Measurements from ENCODE around the gene ARHGAP18. TPM values are rescaled to one million over a fixed set of nuclear protein-coding genes. Genes with fewer than 3 reads are reported as not detected.

ARHGAP18 gene
- total and polyA plus RNA-seq, 4 donors = 1.6 to 8.0 (median 3.0) TPM

DNA sequence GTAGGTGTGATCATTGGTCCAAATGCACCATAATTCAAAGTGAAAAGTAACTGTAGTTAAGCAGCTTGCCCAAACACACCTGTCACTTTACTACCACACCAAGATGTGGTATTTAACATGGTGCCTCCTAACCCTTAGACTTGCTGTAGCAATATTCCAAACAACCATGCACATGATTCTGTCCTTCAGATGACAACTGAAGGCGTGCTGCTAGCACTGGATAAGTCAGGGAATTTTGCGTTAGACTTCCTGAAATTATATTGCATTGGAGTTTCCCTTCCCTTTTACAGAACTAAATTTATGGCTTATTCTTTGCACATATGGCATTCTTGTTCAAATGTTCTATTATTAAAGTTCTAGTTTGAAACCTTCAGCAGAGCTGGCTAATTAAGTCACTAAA lies 106.2 kb downstream of the ARHGAP18 start (continued):
- TF ChIP-seq JUND (IDR thresholded peaks at IDR 0.05) (no peak), NR2F2 (IDR thresholded peaks at IDR 0.05) (no peak), GABPA (IDR thresholded peaks at IDR 0.05 in 1 of 2, conservative IDR thresholded peaks at IDR 0.05 in 1 of 2) (no peak)
- TF ChIP-seq, protein P1, sequence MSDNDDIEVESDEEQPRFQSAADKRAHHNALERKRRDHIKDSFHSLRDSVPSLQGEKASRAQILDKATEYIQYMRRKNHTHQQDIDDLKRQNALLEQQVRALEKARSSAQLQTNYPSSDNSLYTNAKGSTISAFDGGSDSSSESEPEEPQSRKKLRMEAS (IDR thresholded peaks at IDR 0.05) = no peak

DNA sequence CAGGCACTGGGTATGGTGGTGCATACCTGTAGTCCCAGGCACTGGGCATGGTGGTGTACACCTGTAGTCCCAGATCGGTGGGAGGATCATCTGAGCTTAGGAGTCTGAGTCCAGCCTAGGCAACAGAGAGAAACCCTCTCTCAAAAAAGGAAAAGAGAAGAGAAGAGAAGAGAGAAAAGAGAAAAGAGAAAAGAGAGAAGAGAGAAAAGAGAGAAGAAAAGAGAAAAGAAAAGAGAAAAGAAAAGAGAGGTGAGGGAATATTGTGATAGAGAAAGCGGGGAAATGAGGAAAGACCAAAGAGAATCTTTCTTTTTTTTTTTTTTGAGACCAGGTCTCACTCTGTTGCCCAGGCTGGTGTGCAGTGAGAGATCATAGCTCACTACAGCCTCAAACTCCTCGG lies 108.7 kb downstream of the ARHGAP18 start:
- no peak overlapping the region for H3K4me3 ChIP-seq (ENCODE audit: low read depth in 1 of 3, low read length in 3 of 3)
- H3K36me3 ChIP-seq (ENCODE audit: control insufficient read depth in 4 of 4, insufficient read depth in 3 of 4, low read depth in 1 of 4, low read length in 3 of 4) = no peaks in the 10 kb centered on the region
- no peaks in the 10 kb centered on the region for H3K27me3 ChIP-seq (ENCODE audit: control insufficient read depth in 4 of 4, insufficient read depth in 4 of 4, low read length in 3 of 4)
- WGBS = 97% methylated on average over 3 of the region's 3 CpGs
- H3K9me3 ChIP-seq (ENCODE audit: control insufficient read depth in 4 of 4, low read length in 3 of 4) = no peaks in the 10 kb centered on the region
- H3K9ac ChIP-seq (ENCODE audit: low read depth in 1 of 2, low read length in 2 of 2) = no peak overlapping the region
- no peak for TF ChIP-seq NR2F2 (IDR thresholded peaks at IDR 0.05)
- TF ChIP-seq ZBTB33 (IDR thresholded peaks at IDR 0.05) = no peak
- no peak for TF ChIP-seq TAF1 (conservative IDR thresholded peaks at IDR 0.05)
- TF ChIP-seq FOXA1 (IDR thresholded peaks at IDR 0.05) = no peak
- TF ChIP-seq, protein P1 (IDR thresholded peaks at IDR 0.05) = no peak
- no peak for TF ChIP-seq SP1 (IDR thresholded peaks at IDR 0.05)
- no peak for TF ChIP-seq JUND (IDR thresholded peaks at IDR 0.05)
- TF ChIP-seq, protein P2, sequence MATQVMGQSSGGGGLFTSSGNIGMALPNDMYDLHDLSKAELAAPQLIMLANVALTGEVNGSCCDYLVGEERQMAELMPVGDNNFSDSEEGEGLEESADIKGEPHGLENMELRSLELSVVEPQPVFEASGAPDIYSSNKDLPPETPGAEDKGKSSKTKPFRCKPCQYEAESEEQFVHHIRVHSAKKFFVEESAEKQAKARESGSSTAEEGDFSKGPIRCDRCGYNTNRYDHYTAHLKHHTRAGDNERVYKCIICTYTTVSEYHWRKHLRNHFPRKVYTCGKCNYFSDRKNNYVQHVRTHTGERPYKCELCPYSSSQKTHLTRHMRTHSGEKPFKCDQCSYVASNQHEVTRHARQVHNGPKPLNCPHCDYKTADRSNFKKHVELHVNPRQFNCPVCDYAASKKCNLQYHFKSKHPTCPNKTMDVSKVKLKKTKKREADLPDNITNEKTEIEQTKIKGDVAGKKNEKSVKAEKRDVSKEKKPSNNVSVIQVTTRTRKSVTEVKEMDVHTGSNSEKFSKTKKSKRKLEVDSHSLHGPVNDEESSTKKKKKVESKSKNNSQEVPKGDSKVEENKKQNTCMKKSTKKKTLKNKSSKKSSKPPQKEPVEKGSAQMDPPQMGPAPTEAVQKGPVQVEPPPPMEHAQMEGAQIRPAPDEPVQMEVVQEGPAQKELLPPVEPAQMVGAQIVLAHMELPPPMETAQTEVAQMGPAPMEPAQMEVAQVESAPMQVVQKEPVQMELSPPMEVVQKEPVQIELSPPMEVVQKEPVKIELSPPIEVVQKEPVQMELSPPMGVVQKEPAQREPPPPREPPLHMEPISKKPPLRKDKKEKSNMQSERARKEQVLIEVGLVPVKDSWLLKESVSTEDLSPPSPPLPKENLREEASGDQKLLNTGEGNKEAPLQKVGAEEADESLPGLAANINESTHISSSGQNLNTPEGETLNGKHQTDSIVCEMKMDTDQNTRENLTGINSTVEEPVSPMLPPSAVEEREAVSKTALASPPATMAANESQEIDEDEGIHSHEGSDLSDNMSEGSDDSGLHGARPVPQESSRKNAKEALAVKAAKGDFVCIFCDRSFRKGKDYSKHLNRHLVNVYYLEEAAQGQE (IDR thresholded peaks at IDR 0.05) = no peak
- no peak for TF ChIP-seq RXRA (IDR thresholded peaks at IDR 0.05)
- no peak for TF ChIP-seq FOXA2 (IDR thresholded peaks at IDR 0.05)
- TF ChIP-seq, protein P3, sequence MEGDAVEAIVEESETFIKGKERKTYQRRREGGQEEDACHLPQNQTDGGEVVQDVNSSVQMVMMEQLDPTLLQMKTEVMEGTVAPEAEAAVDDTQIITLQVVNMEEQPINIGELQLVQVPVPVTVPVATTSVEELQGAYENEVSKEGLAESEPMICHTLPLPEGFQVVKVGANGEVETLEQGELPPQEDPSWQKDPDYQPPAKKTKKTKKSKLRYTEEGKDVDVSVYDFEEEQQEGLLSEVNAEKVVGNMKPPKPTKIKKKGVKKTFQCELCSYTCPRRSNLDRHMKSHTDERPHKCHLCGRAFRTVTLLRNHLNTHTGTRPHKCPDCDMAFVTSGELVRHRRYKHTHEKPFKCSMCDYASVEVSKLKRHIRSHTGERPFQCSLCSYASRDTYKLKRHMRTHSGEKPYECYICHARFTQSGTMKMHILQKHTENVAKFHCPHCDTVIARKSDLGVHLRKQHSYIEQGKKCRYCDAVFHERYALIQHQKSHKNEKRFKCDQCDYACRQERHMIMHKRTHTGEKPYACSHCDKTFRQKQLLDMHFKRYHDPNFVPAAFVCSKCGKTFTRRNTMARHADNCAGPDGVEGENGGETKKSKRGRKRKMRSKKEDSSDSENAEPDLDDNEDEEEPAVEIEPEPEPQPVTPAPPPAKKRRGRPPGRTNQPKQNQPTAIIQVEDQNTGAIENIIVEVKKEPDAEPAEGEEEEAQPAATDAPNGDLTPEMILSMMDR (IDR thresholded peaks at IDR 0.05; ENCODE audit: low read depth, low read length, missing input control) = no peak
- TF ChIP-seq RAD21 (IDR thresholded peaks at IDR 0.05) = no peak
- TF ChIP-seq YY1 (IDR thresholded peaks at IDR 0.05) = no peak
- no peak for TF ChIP-seq EGR1 (IDR thresholded peaks at IDR 0.05; ENCODE audit: low read depth in 2 of 2)
- TF ChIP-seq HNF4G (IDR thresholded peaks at IDR 0.05) = no peak
- no peak for TF ChIP-seq HNF4A (conservative IDR thresholded peaks at IDR 0.05)
- no peak for TF ChIP-seq GABPA (IDR thresholded peaks at IDR 0.05 in 1 of 2, conservative IDR thresholded peaks at IDR 0.05 in 1 of 2)
- TF ChIP-seq, protein P4, sequence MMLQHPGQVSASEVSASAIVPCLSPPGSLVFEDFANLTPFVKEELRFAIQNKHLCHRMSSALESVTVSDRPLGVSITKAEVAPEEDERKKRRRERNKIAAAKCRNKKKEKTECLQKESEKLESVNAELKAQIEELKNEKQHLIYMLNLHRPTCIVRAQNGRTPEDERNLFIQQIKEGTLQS (IDR thresholded peaks at IDR 0.05) = no peak
- no peak overlapping the region for H3K27ac ChIP-seq (ENCODE audit: low read depth in 1 of 2, low read length in 2 of 2)
- no peak for DNase-seq (ENCODE audit: low spot score)
- H3K4me1 ChIP-seq (ENCODE audit: control insufficient read depth in 4 of 4, insufficient read depth in 4 of 4, low read length in 3 of 4) = peaks cover 3 to 15% (median 13%) of the 10 kb centered on the region in 4 donors

Measured in liver (tissue), 9 donors.